RPMI7951 (cell line): ENCODE results near the gene DNTT. TPM values are rescaled to one million over a fixed set of nuclear protein-coding genes. Genes with fewer than 3 reads are reported as not detected.

Experiments
- DNase-seq: peaks from one replicate; pipeline ENCODE4 v3.0.0-alpha.2; 2012; ENCODE audit warnings: low read depth
- total RNA-seq: library from RNA; depleted of rRNA; stranded (reverse); fragments of >200 nt; shearing (Covaris generic); gene quantifications from 2 replicates; pipeline ENCODE4 v1.2.3, GENCODE V29; 2014; rRNA removed

Gene DNTT
- not detected in 2 replicates for total RNA-seq

GRCh38 chr10:96304230-96304629 lies at the start of gene DNTT:
Gene DNTT (plus strand): TSS chr10:96304434. CDS start chr10:96304498, 64 bp downstream.
- DNase-seq: no peak

- DNase-seq: no peak
These were observed 49.3 kb upstream of the DNTT start for GRCh38 chr10:96254976-96255375.

- DNase-seq: no peak
These were observed 48.5 kb upstream of the DNTT start for GRCh38 chr10:96255549-96256333.

- DNase-seq: no peak
These were observed 46.3 kb upstream of the DNTT start for GRCh38 chr10:96257944-96258343.

- DNase-seq: no peak
These were observed 45.1 kb upstream of the DNTT start for GRCh38 chr10:96259150-96259549.

GRCh38 chr10:96260014-96260413 lies 44.2 kb upstream of the DNTT start:
- no peak for DNase-seq

- no peak for DNase-seq
These were observed 43.1 kb upstream of the DNTT start for GRCh38 chr10:96261132-96261531.

- DNase-seq: no peak
These were observed 42.3 kb upstream of the DNTT start for GRCh38 chr10:96261930-96262329.

GRCh38 chr10:96263176-96263575 lies 41.1 kb upstream of the DNTT start:
- DNase-seq: no peak

- DNase-seq: no peak
These were observed 40.6 kb upstream of the DNTT start for GRCh38 chr10:96263669-96264068.

- no peak for DNase-seq
These were observed 39.3 kb upstream of the DNTT start for GRCh38 chr10:96264938-96265337.

- no peak for DNase-seq
These were observed 38.0 kb upstream of the DNTT start for GRCh38 chr10:96266118-96266770.

- DNase-seq: no peak
These were observed 37.0 kb upstream of the DNTT start for GRCh38 chr10:96267234-96267705.

GRCh38 chr10:96268341-96268909 lies 35.8 kb upstream of the DNTT start:
- DNase-seq: no peak

- DNase-seq: no peak
These were observed 34.6 kb upstream of the DNTT start for GRCh38 chr10:96269438-96270300.

GRCh38 chr10:96270571-96270970 lies 33.7 kb upstream of the DNTT start:
- no peak for DNase-seq

- DNase-seq: peak; percentile 3
These were observed 33.0 kb upstream of the DNTT start, which contains the start of gene BLNK for GRCh38 chr10:96271016-96271815. Gene BLNK (minus strand): TSS chr10:96271569. CDS start chr10:96271398, 171 bp downstream.

GRCh38 chr10:96272316-96273280 lies 31.6 kb upstream of the DNTT start:
- no peak for DNase-seq

GRCh38 chr10:96275685-96276418 lies 28.4 kb upstream of the DNTT start:
- no peak for DNase-seq
